ENCODE data around the gene ORMDL2. TPM values are rescaled to one million over a fixed set of nuclear protein-coding genes. Genes with fewer than 3 reads are reported as not detected.
A peak's percentile ranks its signal among the peaks of the same experiment; 100 is the strongest.

Gene ORMDL2
- total RNA-seq, 1 experiment from 2014 or later = 22.5 TPM

GRCh38 chr12:55820679-55821078 is 2.8 kb downstream of the ORMDL2 start:
- Histone ChIP-seq H3K9me3 (ENCODE audit: insufficient read depth, low read depth) (no peaks in the 10 kb centered on the region), H4K20me1 (ENCODE audit: insufficient read depth) (peaks cover 7% of the 10 kb centered on the region; the same call in 1 of the 2 replicates), H3K4me1 (replicated peaks; ENCODE audit: insufficient read depth) (peaks cover 17% of the 10 kb centered on the region), H3K27me3 (ENCODE audit: insufficient read depth, low read depth) (no peaks in the 10 kb centered on the region), H3F3A (ENCODE audit: insufficient read depth, low read depth) (peaks cover 28% of the 10 kb centered on the region), H3K9me2 (ENCODE audit: insufficient read depth) (no peaks in the 10 kb centered on the region), H3K27ac (no peak overlapping the region), H2AFZ (no peak overlapping the region), H3K36me3 (ENCODE audit: low read depth) (peaks cover 25% of the 10 kb centered on the region), H3K79me2 (ENCODE audit: low read depth) (peaks cover 53% of the 10 kb centered on the region), H3K4me2 (no peak overlapping the region), H3K4me3 (no peak overlapping the region)
- DNase-seq = no peak
- BruUV-seq (replicated peaks) = no TSS peak
- POLR2A ChIA-PET (ENCODE audit: unreplicated experiment) = no interaction called here
- CTCF ChIA-PET = interaction anchor here (0.6 kb wide), 1 partner anchor 46 kb away, joined by 5 read pairs; no protein-coding TSS in a partner anchor
- TF ChIP-seq EZH2 (IDR thresholded peaks at IDR 0.05; ENCODE audit: low read depth) (no peak), CTCF (conservative IDR thresholded peaks at IDR 0.05) (peak; percentile 47; the same call in 1 of the 2 replicates)
- intact Hi-C loops (cut with micrococcal nuclease; ENCODE audit: unreplicated experiment) = no loop called here

GRCh38 chr12:55822228-55822627 is 4.4 kb downstream of the ORMDL2 start:
- DNase-seq = no peak
- H3K4me3 ChIP-seq = no peak overlapping the region
- peaks cover 25% of the 10 kb centered on the region for H3K36me3 ChIP-seq (ENCODE audit: low read depth)
- BruUV-seq (replicated peaks) = no TSS peak
- no peaks in the 10 kb centered on the region for H3K9me3 ChIP-seq (ENCODE audit: insufficient read depth, low read depth)
- no peak overlapping the region for H3K4me2 ChIP-seq
- ChIA-PET CTCF (no interaction called here), POLR2A (ENCODE audit: unreplicated experiment) (no interaction called here)
- H3K27me3 ChIP-seq (ENCODE audit: insufficient read depth, low read depth) = no peaks in the 10 kb centered on the region
- peaks cover 51% of the 10 kb centered on the region for H3K79me2 ChIP-seq (ENCODE audit: low read depth)
- H3K4me1 ChIP-seq (replicated peaks; ENCODE audit: insufficient read depth) = peaks cover 24% of the 10 kb centered on the region
- intact Hi-C loops (cut with micrococcal nuclease; ENCODE audit: unreplicated experiment) = no loop called here
- H2AFZ ChIP-seq = no peak overlapping the region
- TF ChIP-seq CTCF (conservative IDR thresholded peaks at IDR 0.05) = peak; percentile 40; the same call in 1 of the 2 replicates
- TF ChIP-seq EZH2 (IDR thresholded peaks at IDR 0.05; ENCODE audit: low read depth) = no peak
- H3K27ac ChIP-seq = no peak overlapping the region
- 0 out of 2 replicates have a peak, but pooled peaks cover 3% of the 10 kb centered on the region for H4K20me1 ChIP-seq (ENCODE audit: insufficient read depth)
- H3F3A ChIP-seq (ENCODE audit: insufficient read depth, low read depth) = peaks cover 28% of the 10 kb centered on the region
- H3K9me2 ChIP-seq (ENCODE audit: insufficient read depth) = no peaks in the 10 kb centered on the region

GRCh38 chr12:55823419-55823818 is 5.6 kb downstream of the ORMDL2 start:
- no peak overlapping the region for H3K4me3 ChIP-seq
- H3K27me3 ChIP-seq (ENCODE audit: insufficient read depth, low read depth) = no peaks in the 10 kb centered on the region
- intact Hi-C loops (cut with micrococcal nuclease; ENCODE audit: unreplicated experiment) = no loop called here
- no peaks in the 10 kb centered on the region for H3K9me3 ChIP-seq (ENCODE audit: insufficient read depth, low read depth)
- H3K9me2 ChIP-seq (ENCODE audit: insufficient read depth) = no peaks in the 10 kb centered on the region
- 0 out of 2 replicates have a peak, but pooled peaks cover 3% of the 10 kb centered on the region for H4K20me1 ChIP-seq (ENCODE audit: insufficient read depth)
- ChIA-PET POLR2A (ENCODE audit: unreplicated experiment) (no interaction called here), CTCF (interaction anchor here (0.6 kb wide), 1 partner anchor 11 kb away, joined by 3 read pairs; no protein-coding TSS in a partner anchor)
- H3K4me1 ChIP-seq (replicated peaks; ENCODE audit: insufficient read depth) = peaks cover 34% of the 10 kb centered on the region
- peaks cover 25% of the 10 kb centered on the region for H3K36me3 ChIP-seq (ENCODE audit: low read depth)
- H3F3A ChIP-seq (ENCODE audit: insufficient read depth, low read depth) = peaks cover 26% of the 10 kb centered on the region
- TF ChIP-seq CTCF (conservative IDR thresholded peaks at IDR 0.05) (no peak), EZH2 (IDR thresholded peaks at IDR 0.05; ENCODE audit: low read depth) (no peak)
- no peak for DNase-seq
- H3K27ac ChIP-seq = no peak overlapping the region
- BruUV-seq (replicated peaks) = no TSS peak
- H2AFZ ChIP-seq = no peak overlapping the region
- H3K4me2 ChIP-seq = no peak overlapping the region
- peaks cover 58% of the 10 kb centered on the region for H3K79me2 ChIP-seq (ENCODE audit: low read depth)

Measured in PC-9 (cell line).